IMR-90 (cell line): ENCODE measurements around the gene LRP1B. TPM values are rescaled to one million over a fixed set of nuclear protein-coding genes. Genes with fewer than 3 reads are reported as not detected.

Experiments used
- ATAC-seq: fragments of 200-7000 bp; cut with Tn5 transposase; 2 replicates; pipeline ENCODE4 v1.9.1; 2020; ENCODE audit warnings: low read depth, mild to moderate bottlenecking, moderate library complexity
- BruUV-seq: library from RNA; stranded (reverse); fragments of 400-500 nt; replicated peaks from 2 replicates; lab custom pipeline; 2021; lab: Mats Ljungman, UMichigan
- CTCF ChIA-PET: fragments of 300-600 bp; formaldehyde crosslinking; extraction: SDS; loops from one replicate; lab custom pipeline; 2021; ENCODE audit warnings: antibody characterized with exemption; lab: Yijun Ruan, JAX
- POLR2A ChIA-PET: fragments of 300-600 bp; sonication (Branson Sonifier 250); formaldehyde crosslinking; loops from one replicate; lab custom pipeline; 2022; ENCODE audit warnings: antibody characterized with exemption; ENCODE audit not compliant: unreplicated experiment; lab: Charles Lee
- DNase-seq: peaks from one replicate; pipeline ENCODE4 v3.0.0; 2013
- H2AFZ ChIP-seq: replicated peaks from 2 replicates; pipeline ENCODE3; 2013; ENCODE audit warnings: low read length, mild to moderate bottlenecking; ENCODE audit not compliant: poor library complexity
- H2AK5ac ChIP-seq: 2 replicates; pipeline ENCODE4 v1.6.1; 2013; ENCODE audit warnings: low read depth, low read length, inconsistent platforms
- H2AK9ac ChIP-seq: replicated peaks from 2 replicates; pipeline ENCODE3; 2013; ENCODE audit warnings: mild to moderate bottlenecking, low read depth, low read length, moderate library complexity; ENCODE audit not compliant: poor library complexity
- H2BK120ac ChIP-seq: 2 replicates; pipeline ENCODE4 v1.6.1; 2013; ENCODE audit warnings: low read depth, low read length, inconsistent platforms
- H2BK15ac ChIP-seq: 3 replicates; pipeline ENCODE4 v1.6.1; 2013; ENCODE audit warnings: low read depth, low read length, inconsistent platforms
- H2BK20ac ChIP-seq: 2 replicates; pipeline ENCODE4 v1.6.1; 2013; ENCODE audit warnings: low read depth, mild to moderate bottlenecking, inconsistent platforms, low read length, moderate library complexity
- H2BK5ac ChIP-seq: 2 replicates; pipeline ENCODE4 v1.6.1; 2013; ENCODE audit warnings: mild to moderate bottlenecking, low read depth, low read length, inconsistent platforms; ENCODE audit not compliant: poor library complexity, severe bottlenecking
- H3K14ac ChIP-seq: replicated peaks from 2 replicates; pipeline ENCODE4 v1.6.1; 2013; ENCODE audit warnings: low read depth, low read length, inconsistent platforms
- H3K18ac ChIP-seq: 2 replicates; pipeline ENCODE4 v1.6.1; 2013; ENCODE audit warnings: low read depth, low read length, control low read depth
- H3K23ac ChIP-seq: 2 replicates; pipeline ENCODE4 v1.6.1; 2013; ENCODE audit warnings: low read depth, low read length, inconsistent platforms
- H3K27ac ChIP-seq: 2 replicates; pipeline ENCODE4 v1.5.1; 2013; ENCODE audit warnings: mild to moderate bottlenecking, control low read depth, low read length; ENCODE audit not compliant: insufficient read depth
- H3K27me3 ChIP-seq: 2 replicates; pipeline ENCODE4 v1.6.1; 2013; ENCODE audit warnings: low read length; ENCODE audit not compliant: control insufficient read depth, insufficient read depth
- H3K36me3 ChIP-seq: 2 replicates; pipeline ENCODE4 v1.6.1; 2013; ENCODE audit warnings: low read length, mixed read lengths; ENCODE audit not compliant: control insufficient read depth, insufficient read depth
- H3K4ac ChIP-seq: 2 replicates; pipeline ENCODE4 v1.6.1; 2013; ENCODE audit warnings: low read depth, low read length, inconsistent platforms
- H3K4me1 ChIP-seq: 2 replicates; pipeline ENCODE4 v1.6.1; 2013; ENCODE audit warnings: low read length, mixed read lengths; ENCODE audit not compliant: control insufficient read depth, insufficient read depth
- H3K4me2 ChIP-seq: 2 replicates; pipeline ENCODE4 v1.6.1; 2013; ENCODE audit warnings: low read depth, mild to moderate bottlenecking, control low read depth, low read length, moderate library complexity
- H3K4me3 ChIP-seq: 2 replicates; pipeline ENCODE4 v1.5.1; 2013; ENCODE audit warnings: low read depth, mild to moderate bottlenecking, control low read depth, low read length, moderate library complexity; ENCODE audit not compliant: insufficient read depth
- H3K56ac ChIP-seq: 2 replicates; pipeline ENCODE4 v1.6.1; 2013; ENCODE audit warnings: low read length, inconsistent platforms; ENCODE audit not compliant: insufficient read depth; ENCODE audit errors: extremely low read depth
- H3K79me1 ChIP-seq, 2 experiments: 2 replicates each; pipeline ENCODE4 v1.6.1; 2013; ENCODE audit warnings: low read length in 2 of 2, inconsistent platforms in 1 of 2, low read depth in 1 of 2
- H3K9ac ChIP-seq: 2 replicates; pipeline ENCODE4 v1.6.1; 2013; ENCODE audit warnings: low read depth, low read length, control low read depth
- H3K9me1 ChIP-seq: 2 replicates; pipeline ENCODE4 v1.6.1; 2013; ENCODE audit warnings: low read length, inconsistent platforms; ENCODE audit not compliant: insufficient read depth
- H3K9me3 ChIP-seq: 2 replicates; pipeline ENCODE4 v1.6.1; 2013; ENCODE audit warnings: low read length; ENCODE audit not compliant: control insufficient read depth, insufficient read depth
- H4K20me1 ChIP-seq: 2 replicates; pipeline ENCODE4 v1.6.1; 2013; ENCODE audit warnings: low read length, inconsistent platforms; ENCODE audit not compliant: insufficient read depth
- H4K5ac ChIP-seq: 2 replicates; pipeline ENCODE4 v1.6.1; 2013; ENCODE audit warnings: mild to moderate bottlenecking, low read depth, low read length, control low read depth
- H4K8ac ChIP-seq, 2 experiments: 2 replicates each; pipeline ENCODE4 v1.6.1; 2013; ENCODE audit warnings: low read depth in 2 of 2, low read length in 2 of 2, control low read depth in 1 of 2, inconsistent platforms in 1 of 2
- H4K91ac ChIP-seq: 2 replicates; pipeline ENCODE4 v1.6.1; 2013; ENCODE audit warnings: low read depth, low read length, inconsistent platforms; ENCODE audit not compliant: insufficient read depth
- CEBPB ChIP-seq: IDR thresholded peaks from 2 replicates; pipeline ENCODE4 v1.6.1; 2012; ENCODE audit warnings: low read depth, low read length, improper control_type of control experiment
- CHD1 ChIP-seq: IDR thresholded peaks from 2 replicates; pipeline ENCODE4 v1.6.1; 2012; ENCODE audit warnings: low read depth, low read length, improper control_type of control experiment
- FOS ChIP-seq: fragments of 150-350 bp; IDR thresholded peaks from 2 replicates; pipeline ENCODE4 v1.6.1; 2016; ENCODE audit warnings: low read depth, low read length
- MAFK ChIP-seq: IDR thresholded peaks from 2 replicates; pipeline ENCODE4 v1.6.1; 2012; ENCODE audit warnings: low read depth, low read length, improper control_type of control experiment
- MAZ ChIP-seq: IDR thresholded peaks from 2 replicates; pipeline ENCODE4 v1.6.1; 2012; ENCODE audit warnings: low read depth, mild to moderate bottlenecking, low read length, improper control_type of control experiment, moderate library complexity, borderline replicate concordance
- MXI1 ChIP-seq: IDR thresholded peaks from 2 replicates; pipeline ENCODE4 v1.6.1; 2012; ENCODE audit warnings: low read depth, mild to moderate bottlenecking, low read length, moderate library complexity, borderline replicate concordance
- NFE2L2 ChIP-seq: fragments of 150-350 bp; IDR thresholded peaks from 2 replicates; pipeline ENCODE4 v1.6.1; 2016; ENCODE audit warnings: low read depth, mild to moderate bottlenecking, low read length
- POLR2A ChIP-seq: IDR thresholded peaks from 2 replicates; pipeline ENCODE4 v1.6.1; 2012; ENCODE audit warnings: mild to moderate bottlenecking, low read depth, low read length
- RFX5 ChIP-seq: IDR thresholded peaks from 2 replicates; pipeline ENCODE4 v1.8.0; 2012; ENCODE audit warnings: low read depth, mild to moderate bottlenecking, low read length, moderate library complexity
- SMC3 ChIP-seq: fragments of 150-350 bp; IDR thresholded peaks from 2 replicates; pipeline ENCODE4 v1.6.1; 2016; ENCODE audit warnings: low read depth, mild to moderate bottlenecking, antibody characterized with exemption, low read length, moderate library complexity
- WGBS, 2 experiments: methylation state at CpG; one replicate each; pipeline versions ENCODE4 v1.1.5 to v1.1.7; 2013; ENCODE audit warnings: missing lambda C conversion rate in 2 of 2; ENCODE audit not compliant: insufficient read length in 1 of 2; ENCODE audit errors: extremely low coverage in 2 of 2; 5-methylcytosine and 5-hydroxymethylcytosine counted together
- dilution Hi-C: fragments of 300-500 bp; cut with HindIII; formaldehyde crosslinking; loops from one replicate; pipeline ENCODE4 v1.14.3; 2018; ENCODE audit warnings: low sequenced_read_pairs; ENCODE audit not compliant: unreplicated experiment
- in situ Hi-C: fragments of 300-500 bp; cut with MboI; formaldehyde crosslinking; loops from 3 replicates; pipeline ENCODE4 v1.14.3; 2019; ENCODE audit warnings: low sequenced_read_pairs, inconsistent platforms, mixed read lengths
- intact Hi-C: fragments of 100-400 bp; cut with micrococcal nuclease; formaldehyde crosslinking; loops from 2 replicates; pipeline ENCODE4 v1.10.0; 2022
- polyA plus RNA-seq, 3 experiments: library from polyadenylated mRNA; depleted of rRNA; stranded (reverse); fragments of >200 nt; gene quantifications; 2 replicates each; pipeline ENCODE4 v1.2.3, GENCODE V29; 2012; ENCODE audit warnings: low replicate concordance in 1 of 3
- total RNA-seq: library from RNA; depleted of rRNA; stranded (reverse); fragments of >200 nt; gene quantifications from 2 replicates; pipeline ENCODE4 v1.2.3, GENCODE V29; 2012
- TF ChIP-seq, protein P1 (sequence below): fragments of 150-350 bp; IDR thresholded peaks from 2 replicates; pipeline ENCODE4 v1.6.1; 2017; ENCODE audit warnings: mild to moderate bottlenecking, antibody characterized with exemption, low read length, low read depth
- TF ChIP-seq, protein P2 (sequence below): fragments of 150-350 bp; IDR thresholded peaks from 2 replicates; pipeline ENCODE4 v1.6.1; 2016; ENCODE audit warnings: low read depth, mild to moderate bottlenecking, low read length, moderate library complexity, borderline replicate concordance

Gene LRP1B
- total and polyA plus RNA-seq, 2 of the 4 experiments (the other 2 are of a cell fraction), result under 0.01 to 0.02 TPM

DNA sequence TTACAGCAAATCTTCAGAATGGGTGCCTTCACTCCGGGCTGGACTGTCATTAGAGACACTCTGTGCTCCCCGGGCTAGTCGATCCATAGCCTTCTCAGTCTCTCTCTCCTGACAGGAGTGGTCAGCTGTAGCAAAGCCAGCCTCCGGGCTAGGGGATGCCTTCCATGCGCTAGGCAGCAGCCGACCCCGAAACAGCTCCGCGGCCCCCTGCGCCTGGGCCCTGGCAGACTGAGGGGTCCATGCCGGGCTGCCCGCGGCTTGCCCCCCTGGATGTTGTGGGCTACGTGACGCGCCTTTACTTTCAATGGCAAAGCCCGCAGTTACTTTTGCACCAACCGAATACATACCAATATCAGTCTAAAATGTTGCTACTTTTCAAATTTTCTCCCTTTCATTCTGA lies 1447.2 kb downstream of the LRP1B start:
- H4K91ac ChIP-seq, result no peak overlapping the region
- POLR2A ChIA-PET, result no interaction called here
- no peak for TF ChIP-seq NFE2L2
- TF ChIP-seq MXI1, result no peak
- TF ChIP-seq CHD1, result no peak
- no peak for TF ChIP-seq MAZ
- TF ChIP-seq, protein P1, sequence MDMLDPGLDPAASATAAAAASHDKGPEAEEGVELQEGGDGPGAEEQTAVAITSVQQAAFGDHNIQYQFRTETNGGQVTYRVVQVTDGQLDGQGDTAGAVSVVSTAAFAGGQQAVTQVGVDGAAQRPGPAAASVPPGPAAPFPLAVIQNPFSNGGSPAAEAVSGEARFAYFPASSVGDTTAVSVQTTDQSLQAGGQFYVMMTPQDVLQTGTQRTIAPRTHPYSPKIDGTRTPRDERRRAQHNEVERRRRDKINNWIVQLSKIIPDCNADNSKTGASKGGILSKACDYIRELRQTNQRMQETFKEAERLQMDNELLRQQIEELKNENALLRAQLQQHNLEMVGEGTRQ, result no peak
- no peak for TF ChIP-seq RFX5
- TF ChIP-seq POLR2A, result no peak
- TF ChIP-seq MAFK, result no peak
- TF ChIP-seq, protein P2, sequence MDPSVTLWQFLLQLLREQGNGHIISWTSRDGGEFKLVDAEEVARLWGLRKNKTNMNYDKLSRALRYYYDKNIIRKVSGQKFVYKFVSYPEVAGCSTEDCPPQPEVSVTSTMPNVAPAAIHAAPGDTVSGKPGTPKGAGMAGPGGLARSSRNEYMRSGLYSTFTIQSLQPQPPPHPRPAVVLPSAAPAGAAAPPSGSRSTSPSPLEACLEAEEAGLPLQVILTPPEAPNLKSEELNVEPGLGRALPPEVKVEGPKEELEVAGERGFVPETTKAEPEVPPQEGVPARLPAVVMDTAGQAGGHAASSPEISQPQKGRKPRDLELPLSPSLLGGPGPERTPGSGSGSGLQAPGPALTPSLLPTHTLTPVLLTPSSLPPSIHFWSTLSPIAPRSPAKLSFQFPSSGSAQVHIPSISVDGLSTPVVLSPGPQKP, result no peak
- no peak for TF ChIP-seq FOS
- no peak for TF ChIP-seq SMC3
- TF ChIP-seq CEBPB, result no peak

More for the DNA sequence above, 1447.2 kb downstream of the LRP1B start:
- intact Hi-C loops (no loop called here), dilution Hi-C loops (no loop called here), in situ Hi-C loops (no loop called here)
- H3K9me1 ChIP-seq, result no peaks in the 10 kb centered on the region
- H3K4me3 ChIP-seq, result no peak overlapping the region
- H2BK5ac ChIP-seq, result no peak overlapping the region
- no peak overlapping the region for H3K23ac ChIP-seq
- no peak overlapping the region for H3K18ac ChIP-seq
- H3K56ac ChIP-seq, result no peak overlapping the region
- no peaks in the 10 kb centered on the region for H3K27me3 ChIP-seq
- H3K4ac ChIP-seq, result no peak overlapping the region
- no peak overlapping the region for H4K5ac ChIP-seq
- ATAC-seq (no peak), DNase-seq (no peak)
- H3K79me1 ChIP-seq, result no peaks in the 10 kb centered on the region
- H2AK5ac ChIP-seq, result no peak overlapping the region
- H4K8ac ChIP-seq, result no peak overlapping the region
- no peak overlapping the region for H3K14ac ChIP-seq
- H3K27ac ChIP-seq, result no peak overlapping the region
- H3K4me2 ChIP-seq, result no peak overlapping the region
- no peak overlapping the region for H2BK120ac ChIP-seq
- H2AFZ ChIP-seq, result no peak overlapping the region
- no TSS peak for BruUV-seq
- H3K9me3 ChIP-seq, result no peaks in the 10 kb centered on the region
- CTCF ChIA-PET, result no interaction called here
- no peaks in the 10 kb centered on the region for H3K4me1 ChIP-seq
- H3K36me3 ChIP-seq, result no peaks in the 10 kb centered on the region
- H2BK15ac ChIP-seq, result no peak overlapping the region
- no peaks in the 10 kb centered on the region for H4K20me1 ChIP-seq
- whole genome bisulfite sequencing, 2 experiments, result 80% methylated on average over 3 of the region's 18 CpGs; no CpG with 5 or more reads in 1 of the 2 experiments
- no peak overlapping the region for H2AK9ac ChIP-seq
- no peak overlapping the region for H3K9ac ChIP-seq
- H2BK20ac ChIP-seq, result no peak overlapping the region
